ENCODE data around the gene C9.
"Not testable (repeated sequence)": the region's sequence is repeated elsewhere in the genome, so short reads cannot be mapped to it uniquely, and the experiment has no call there.

Gene C9

DNA sequence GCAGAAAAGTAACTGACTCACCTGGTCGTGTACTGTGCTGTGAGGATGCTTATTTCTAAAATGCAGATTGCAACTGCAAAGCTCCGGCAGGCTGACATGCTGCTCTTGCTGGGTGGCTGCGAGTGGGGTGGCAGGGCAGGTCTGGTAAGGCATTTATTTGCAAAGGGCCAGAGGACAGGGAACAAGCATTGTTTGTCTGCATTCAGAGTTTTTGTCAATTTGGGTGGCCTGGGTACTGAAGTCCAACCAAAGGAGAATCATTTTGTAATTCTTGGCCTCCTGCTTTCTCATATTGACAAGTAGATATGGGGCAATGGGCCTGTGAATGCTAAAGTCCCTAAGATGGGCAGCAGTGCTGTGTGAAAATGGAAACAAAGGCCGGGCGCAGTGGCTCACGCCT, at the start of gene C9:
TSS of gene C9 (minus strand) at position 129 of the 400 bp plus-strand sequence. CDS start at position 98, 31 bp downstream.
- DNase-seq (ENCODE audit: extremely low read depth in 1 of 2, low read depth in 1 of 2): no peak

DNA sequence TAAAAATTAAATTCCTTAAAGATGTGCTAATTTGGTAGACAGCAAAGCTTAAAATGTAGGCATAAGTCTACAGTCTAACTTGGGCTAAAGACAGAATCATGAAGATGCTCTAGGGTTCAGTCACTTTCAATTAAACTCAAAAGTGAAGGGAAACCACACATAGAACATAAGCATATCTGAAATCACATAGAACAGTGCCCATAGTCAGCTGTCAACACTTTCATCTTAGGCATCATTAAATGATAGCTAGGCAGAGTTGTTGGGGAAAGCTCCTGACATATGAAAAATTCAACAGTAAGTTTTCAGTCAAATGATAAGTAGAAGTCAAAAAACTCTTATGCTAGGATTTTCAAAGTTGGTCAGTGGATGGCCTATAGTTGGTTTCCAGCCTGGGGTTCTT, 49.5 kb upstream of the C9 start:
- DNase-seq (ENCODE audit: extremely low read depth in 1 of 2, low read depth in 1 of 2): no peak

DNA sequence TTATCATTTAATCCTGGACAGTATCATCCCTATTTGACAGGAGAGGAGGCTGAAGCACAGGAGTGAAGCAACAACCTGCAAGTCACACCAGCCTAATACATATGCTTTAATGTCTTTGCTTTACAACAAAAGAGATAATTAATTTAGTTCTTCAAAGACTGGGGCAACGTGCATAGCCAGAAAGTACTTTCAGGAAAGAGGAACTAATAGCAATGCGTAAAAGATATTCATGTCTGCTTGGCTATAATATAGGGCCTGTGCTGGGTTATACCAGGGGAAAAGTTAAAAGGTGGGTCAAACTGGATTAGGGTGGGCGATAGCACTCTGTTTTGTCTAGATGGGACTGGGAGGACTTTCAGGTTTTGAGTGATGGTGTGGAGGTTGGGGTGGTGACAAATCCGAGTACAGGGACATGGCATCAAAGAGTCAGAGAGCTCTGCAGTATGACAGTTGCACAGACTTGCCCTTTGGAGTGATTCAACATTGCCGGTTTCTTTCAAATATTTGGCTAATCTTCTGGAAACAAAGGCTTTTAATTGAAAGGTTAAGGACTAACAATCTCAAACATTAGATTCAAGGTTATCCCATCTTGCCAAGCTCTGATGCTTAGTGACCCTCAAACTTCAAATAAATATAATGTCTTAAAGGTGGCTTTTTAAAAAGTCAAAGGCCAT, 48.6 kb upstream of the C9 start:
- DNase-seq (ENCODE audit: extremely low read depth in 1 of 2, low read depth in 1 of 2): no peak

DNA sequence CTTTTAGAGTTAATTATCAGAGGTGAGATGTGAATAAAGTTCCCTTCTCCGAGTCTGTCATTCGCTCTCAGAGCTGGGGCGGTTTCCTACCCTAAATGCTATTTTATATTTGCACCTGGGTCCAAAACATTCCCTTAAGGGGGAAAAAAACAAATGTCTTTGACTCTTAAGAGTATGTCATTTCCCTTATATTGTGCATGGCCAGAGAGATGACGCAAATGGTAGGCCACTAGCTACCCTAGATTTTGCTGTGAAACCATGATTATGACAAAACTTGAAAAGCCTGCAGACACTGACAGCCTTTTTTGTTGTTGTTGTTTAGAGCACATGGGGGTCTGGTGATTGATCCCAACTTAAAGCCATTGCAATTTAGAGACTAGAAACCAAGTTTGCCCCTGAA, 47.7 kb upstream of the C9 start:
- DNase-seq (ENCODE audit: extremely low read depth in 1 of 2, low read depth in 1 of 2): no peak

DNA sequence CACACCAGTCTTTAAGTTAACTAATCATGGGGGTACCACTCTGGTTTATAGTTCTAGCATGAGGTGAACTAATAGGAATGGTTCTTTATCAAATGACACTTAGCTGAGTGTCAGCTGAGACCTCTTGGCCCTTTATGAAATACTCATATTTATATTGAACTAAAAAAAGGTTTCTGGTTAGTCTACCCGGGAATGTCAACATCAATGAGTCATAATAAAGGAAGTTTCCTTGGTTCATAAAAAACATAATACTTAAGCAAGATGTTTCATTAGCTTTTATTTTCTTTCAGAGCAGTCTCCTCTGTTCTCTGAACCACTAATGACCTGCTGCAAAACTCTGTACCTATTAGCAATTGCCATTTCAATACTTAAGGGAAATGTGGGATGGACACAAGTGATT, 46.8 kb upstream of the C9 start:
- no peak for DNase-seq (ENCODE audit: extremely low read depth in 1 of 2, low read depth in 1 of 2)

DNA sequence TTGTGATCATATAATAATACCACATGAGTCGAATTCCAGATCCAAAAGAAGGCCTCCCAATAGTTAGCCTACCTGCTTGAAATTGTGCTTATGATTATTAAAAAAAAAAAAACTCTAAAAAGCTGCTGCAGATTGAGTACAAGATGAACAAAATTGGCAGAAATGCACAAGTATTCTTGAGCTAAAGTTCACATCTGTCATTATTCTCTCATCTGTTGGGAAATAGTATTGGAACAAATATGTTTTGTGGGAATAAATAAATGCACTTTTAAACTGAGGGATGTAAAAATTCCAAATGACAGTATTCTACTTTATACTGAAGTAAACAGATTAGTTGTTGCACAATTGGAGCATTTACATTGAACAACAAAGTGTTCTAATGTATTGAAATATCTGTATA, 44.7 kb upstream of the C9 start:
- no peak for DNase-seq (ENCODE audit: extremely low read depth in 1 of 2, low read depth in 1 of 2)

DNA sequence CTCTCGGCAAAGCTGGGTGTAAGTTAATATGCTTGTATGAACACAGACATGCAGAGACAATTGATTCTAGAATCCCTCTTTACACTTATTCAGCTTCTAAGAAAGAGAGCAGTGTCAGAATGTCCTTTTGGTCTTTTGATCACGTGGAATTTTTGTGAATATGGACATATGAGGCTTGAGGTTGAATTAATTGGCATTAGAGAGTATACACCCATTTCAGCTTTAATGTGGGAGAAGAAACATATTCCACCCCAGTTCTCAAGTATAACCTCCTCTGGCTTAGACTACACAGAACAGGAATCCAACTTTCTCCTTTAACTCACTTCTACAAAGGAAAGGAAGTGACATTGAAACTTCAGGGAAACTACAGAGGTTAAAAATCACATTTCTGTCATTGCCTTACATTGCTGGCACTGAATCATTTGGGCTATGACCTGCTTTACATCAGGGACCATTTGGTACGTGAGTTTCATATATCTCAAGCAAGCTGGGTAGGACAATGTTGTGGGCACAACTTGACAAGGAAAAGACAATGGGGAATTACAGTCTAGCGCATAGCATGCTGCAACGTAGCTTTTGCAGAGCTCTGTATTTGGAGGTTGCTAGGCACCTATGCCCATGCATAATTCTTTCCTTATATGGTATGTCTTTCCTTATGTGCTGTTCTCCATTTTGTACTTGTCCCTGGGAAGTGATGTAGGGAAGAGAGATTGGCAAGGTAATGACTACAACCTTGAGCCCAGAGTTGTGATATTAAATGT, 41.0 kb upstream of the C9 start:
- no peak for DNase-seq (ENCODE audit: extremely low read depth in 1 of 2, low read depth in 1 of 2)

DNA sequence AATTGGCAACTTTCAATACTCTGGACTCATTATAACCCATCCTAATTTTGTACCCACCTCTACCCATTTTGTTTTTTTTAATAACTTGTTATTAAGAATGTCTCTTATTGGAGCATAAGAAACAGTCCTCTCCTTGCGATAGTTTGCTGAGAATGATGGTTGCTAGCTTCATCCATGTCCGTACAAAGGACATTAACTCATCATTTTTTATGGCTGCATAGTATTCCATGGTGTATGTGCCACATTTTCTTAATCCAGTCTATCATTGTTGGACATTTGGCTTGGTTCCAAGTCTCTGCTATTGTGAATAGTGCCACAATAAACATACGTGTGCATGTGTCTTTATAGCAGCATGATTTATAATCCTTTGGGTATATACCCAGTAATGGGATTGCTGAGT, 39.5 kb upstream of the C9 start:
- DNase-seq (ENCODE audit: extremely low read depth in 1 of 2, low read depth in 1 of 2): not testable (repeated sequence)

DNA sequence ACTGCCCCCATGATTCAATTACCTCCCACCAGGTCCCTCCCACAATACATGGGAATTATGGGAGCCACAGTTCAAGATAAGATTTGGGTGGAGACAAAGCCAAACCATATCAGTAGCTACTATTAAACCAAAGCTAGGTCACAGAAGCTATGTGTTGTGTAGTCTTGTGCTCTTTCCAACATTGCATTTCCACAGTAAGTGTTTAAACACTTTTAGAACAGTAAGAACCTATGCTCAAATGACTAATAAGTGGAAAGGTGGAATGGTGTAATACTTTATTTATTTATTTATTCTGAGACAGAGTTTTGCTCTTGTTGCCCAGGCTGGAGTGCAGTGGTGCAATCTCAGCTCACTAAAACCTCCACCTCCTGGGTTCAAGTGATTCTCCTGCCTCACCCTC, 37.8 kb upstream of the C9 start:
- DNase-seq (ENCODE audit: extremely low read depth in 1 of 2, low read depth in 1 of 2): not testable (repeated sequence)

DNA sequence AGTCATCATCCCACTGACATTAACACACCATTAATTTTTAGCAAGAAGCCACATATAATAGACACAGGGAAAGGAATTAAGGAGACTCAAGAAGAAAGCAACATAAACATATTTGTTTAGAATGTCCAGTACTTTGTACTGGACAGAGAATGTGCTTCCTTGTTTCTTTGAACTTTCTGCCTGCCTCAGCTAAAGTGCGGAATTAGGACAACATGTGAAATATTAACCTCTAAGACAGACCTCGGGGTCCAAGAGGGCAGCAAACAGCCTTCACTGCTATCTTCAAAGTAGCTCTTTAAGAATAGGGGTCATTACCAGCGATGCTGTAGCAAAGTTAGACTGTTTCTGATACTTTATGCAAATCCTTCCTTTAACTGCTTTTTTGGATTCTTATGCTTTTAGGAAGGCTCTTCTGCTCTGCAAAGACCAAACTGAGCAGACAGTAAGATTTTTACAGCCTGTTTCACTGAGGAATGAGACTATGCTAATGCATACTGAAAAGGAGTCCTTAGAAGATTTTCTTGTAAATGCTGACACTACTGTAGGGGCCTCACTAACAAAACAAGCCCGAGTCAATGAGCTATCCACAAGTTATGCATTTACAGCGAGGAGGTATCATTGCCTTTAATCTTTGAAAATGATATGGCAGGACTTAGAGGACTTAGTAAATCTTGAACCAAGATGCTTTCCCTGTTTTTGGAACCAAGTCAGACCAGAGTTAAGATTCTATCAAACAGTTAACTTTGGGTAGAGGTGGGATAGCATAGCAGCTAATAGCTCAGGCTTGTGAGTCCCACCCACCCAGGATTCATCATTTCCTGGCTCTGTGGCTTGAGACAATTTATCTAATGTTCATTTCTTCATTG, 36.7 kb upstream of the C9 start:
- DNase-seq (ENCODE audit: extremely low read depth in 1 of 2, low read depth in 1 of 2): no peak

DNA sequence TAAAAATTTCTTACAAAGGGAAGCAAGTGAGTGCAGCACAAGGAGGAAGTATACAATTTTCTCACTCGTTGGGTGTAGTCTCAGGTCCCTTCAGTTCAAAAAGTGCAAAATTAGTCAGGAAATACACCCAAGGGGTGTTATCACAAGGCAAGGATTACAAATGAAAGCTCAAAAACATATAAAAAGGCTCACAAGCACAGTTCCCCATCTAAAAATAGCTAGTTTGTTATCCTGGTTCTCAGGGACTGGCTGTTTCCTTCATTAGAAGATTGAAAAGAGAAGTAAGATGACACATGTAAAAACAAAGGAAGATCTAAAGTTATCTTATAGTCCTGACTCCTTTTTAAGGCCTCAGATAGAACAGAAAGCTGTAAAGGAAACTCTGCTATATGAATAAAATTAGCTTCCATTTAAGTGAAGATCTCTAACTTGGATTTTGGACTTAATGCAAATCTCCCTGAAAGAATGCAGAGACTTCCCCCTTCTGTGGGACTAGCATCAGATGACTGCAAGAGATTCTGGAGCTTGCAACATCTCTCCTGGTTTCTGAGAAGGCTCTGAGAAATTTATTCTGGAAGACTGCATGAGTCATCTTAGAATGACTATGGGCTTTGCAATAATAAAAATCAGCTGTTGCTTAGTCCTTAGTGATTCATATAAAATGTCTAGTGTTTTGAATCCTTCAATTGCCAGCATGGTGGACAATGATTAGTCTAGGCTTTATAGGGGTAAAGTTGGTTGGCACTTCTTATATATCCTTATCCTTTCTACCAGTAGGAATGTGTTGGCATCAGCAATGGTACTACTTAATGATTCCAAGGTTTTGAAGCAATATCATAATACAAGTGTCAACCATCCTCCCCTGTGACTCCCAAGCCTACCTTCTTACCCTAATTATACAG, 35.1 kb upstream of the C9 start:
- DNase-seq (ENCODE audit: extremely low read depth in 1 of 2, low read depth in 1 of 2): no peak

DNA sequence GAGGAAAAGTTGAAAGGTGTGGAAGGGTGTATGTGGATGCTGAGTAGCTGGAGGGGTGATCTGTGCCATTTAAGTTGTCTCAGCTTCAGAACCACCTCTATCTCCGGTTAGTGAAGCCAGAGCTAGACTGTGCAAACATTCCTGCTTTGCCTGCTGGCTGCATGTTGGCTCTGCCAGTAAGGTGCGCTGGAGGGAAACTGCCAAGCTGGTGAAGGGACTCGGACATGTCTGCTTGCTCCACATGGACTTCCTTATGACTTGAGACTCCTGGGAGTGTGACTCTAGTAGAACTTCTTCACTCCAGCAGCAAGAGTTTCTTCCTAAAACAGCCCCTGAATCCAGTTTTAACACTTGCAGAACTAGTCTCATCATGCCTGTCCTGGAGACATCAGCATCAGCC, 32.5 kb upstream of the C9 start:
- no peak for DNase-seq (ENCODE audit: extremely low read depth in 1 of 2, low read depth in 1 of 2)

DNA sequence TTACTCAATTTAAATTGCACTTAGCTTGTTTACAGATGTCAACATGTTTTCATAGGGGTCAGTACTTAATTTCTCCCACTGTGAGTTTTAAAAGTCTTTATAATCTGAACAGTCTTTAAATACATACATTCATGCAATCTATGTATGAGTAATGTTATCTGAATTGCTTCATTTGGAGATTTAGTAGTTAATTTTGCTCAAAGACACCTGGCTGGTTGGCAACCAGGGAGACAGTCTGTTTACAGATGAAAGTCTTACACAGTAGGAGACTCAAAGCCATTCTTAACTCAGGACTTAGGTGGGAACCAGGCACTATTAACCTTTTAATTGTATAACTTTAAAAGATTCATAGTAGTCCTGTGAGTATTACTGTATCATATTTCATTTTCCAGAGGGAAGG, 31.2 kb upstream of the C9 start:
- no peak for DNase-seq (ENCODE audit: extremely low read depth in 1 of 2, low read depth in 1 of 2)

DNA sequence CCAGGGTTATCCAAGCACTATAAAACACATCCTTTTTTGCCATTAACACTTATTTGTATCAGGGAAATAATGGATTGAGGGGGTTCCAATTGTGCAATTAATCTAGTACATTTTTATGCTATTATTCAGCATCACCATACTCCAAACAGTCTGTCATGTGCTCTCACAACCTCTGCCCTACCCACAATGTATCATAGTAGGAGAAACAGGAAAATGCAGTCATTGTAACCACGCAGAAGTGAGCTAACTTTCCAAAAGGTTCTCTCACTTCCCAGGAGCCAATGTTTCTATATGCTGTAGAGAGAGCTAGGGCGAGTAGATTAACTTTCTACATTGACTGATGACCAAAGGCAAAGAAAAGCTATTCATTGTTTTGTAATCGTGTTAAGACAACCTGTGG, 30.7 kb upstream of the C9 start:
- DNase-seq (ENCODE audit: extremely low read depth in 1 of 2, low read depth in 1 of 2): no peak

DNA sequence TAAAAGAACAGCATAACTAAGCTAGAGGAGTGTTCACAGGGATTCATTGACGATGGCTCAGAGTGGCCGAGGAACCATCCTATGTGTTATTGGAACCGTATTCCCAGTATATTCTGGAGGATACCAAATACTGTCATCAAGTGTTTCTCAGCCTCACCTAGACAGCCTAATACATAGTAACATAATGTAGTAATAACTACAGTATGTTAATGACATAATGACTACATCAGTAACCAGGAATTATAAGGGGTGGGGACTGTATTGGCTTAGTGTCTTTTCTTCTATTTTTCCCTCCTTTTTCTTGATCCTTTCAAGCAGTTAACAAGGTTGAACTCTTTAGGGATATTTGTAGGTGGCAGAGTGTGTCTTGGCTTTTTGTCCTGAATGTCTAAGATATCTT, 26.6 kb upstream of the C9 start:
- DNase-seq (ENCODE audit: extremely low read depth in 1 of 2, low read depth in 1 of 2): no peak

DNA sequence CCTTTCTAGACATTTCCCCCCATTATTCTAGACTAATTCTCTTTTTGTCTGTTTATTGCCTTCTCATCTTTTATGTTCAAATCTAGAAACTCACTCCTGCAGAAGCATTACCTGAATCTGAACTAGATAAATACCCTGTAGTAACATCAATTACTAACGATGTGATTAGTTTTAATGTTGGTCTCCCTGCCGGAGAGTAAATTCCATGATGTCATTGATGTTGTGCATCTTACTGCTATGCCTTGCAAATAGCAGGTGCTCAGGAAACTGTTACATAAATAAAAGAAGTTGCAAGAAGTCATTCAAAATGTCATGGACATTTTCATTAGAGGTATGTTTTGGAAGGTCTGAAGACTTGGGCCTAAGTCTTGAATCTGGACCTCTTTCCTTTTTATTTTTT, 23.0 kb upstream of the C9 start:
- no peak for DNase-seq (ENCODE audit: extremely low read depth in 1 of 2, low read depth in 1 of 2)

DNA sequence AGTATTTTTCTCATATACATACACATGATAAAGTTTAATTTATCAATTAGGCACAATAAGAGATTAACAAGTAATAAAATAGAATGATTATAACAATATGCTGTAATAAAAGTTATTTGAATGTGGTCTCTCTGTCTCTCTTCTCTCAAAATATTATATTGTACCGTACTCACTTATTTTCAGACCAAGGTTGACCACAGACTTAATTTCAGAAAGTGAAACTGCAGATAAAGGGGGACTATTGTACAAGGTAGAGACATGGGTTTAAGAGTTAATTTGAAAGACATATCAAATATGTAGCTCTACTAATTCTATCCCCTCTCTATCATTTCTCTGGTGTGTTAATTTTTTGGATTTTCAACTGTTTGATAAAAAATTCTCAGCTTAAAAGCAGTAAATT, 20.0 kb upstream of the C9 start:
- no peak for DNase-seq (ENCODE audit: extremely low read depth in 1 of 2, low read depth in 1 of 2)

DNA sequence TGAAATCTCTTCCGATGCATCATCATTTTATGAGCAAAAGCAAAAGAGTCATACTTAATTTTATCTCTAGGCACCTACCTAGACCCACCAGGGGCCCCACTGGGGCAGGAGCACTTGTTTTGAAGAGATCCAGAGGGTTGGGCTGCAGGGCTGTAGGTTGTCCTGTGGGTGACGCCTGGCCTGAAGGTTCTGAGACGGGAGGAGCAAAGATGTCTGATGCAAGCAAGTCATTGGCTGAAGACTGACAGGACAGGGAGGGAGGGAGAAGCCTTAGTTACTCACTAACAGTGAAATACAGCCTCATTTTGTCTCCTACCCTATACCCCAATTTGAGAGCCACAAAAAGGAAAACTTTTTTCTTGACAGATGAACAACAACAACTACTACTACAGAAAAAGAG, 17.1 kb upstream of the C9 start:
- no peak for DNase-seq (ENCODE audit: extremely low read depth in 1 of 2, low read depth in 1 of 2)

DNA sequence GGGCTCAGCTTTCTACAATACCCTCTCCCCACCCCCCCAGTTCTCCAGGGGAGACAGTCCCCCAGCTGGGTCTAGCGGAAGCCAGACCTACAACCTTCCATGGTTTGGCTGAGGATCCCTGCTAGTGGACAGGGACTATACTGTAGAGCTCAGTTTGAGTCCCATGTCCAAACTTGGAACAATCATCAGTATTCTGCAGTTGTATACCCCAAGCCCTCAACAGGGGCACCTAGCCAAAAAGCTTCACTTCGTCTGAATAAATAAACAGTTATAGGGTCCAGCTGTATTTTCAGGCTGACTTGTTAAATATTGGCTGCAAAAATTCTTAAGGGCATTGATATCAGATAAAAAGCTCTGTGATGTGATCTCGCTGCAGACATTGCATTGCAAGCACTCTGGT, 15.4 kb upstream of the C9 start:
- DNase-seq (ENCODE audit: extremely low read depth in 1 of 2, low read depth in 1 of 2): no peak

DNA sequence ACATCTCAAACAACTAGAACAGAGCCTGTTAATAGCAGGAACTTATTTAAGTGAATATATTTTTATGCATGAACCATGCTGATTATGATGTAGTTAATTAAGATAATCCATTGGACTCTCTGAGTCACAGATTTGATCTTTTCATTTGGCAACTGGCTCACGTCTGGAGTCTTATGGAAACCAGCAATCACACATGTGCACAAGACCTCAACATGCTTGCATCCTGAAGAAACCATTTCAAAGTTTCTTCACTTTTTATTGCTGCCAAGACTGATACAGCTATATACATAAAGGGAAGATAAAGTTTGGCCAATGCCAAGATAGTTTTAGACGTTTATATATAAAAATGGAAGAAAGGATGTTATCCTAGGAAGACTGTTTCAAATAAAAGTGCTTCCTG, 13.3 kb upstream of the C9 start:
- no peak for DNase-seq (ENCODE audit: extremely low read depth in 1 of 2, low read depth in 1 of 2)

DNA sequence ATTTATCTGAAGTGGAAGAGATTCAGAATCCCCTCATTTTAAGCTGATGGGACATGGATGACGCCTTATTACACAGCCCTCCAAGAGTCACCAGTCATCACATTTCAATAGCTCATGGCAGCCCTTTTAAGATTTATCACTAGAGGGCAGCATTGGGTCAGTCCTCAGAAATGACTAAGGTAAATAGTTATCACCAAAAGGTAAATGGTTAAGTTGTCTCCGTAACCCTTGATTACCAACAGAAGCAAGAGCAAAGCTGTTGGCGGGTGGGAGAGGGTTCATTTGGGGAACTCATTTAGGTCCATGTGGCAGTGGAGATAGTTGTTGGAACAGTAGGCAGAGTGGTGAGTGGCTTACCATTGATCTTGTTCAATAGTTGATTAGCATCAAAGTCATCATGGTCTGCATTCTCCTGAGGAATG, 12.0 kb upstream of the C9 start:
- DNase-seq (ENCODE audit: extremely low read depth in 1 of 2, low read depth in 1 of 2): no peak

Measured in stimulated activated CD8-positive, alpha-beta memory T cell treated with anti-CD3 and anti-CD28 coated beads, Interleukin-7, amount 100 ng/mL, for 48 hours (primary cell).